HEK293T (cell line): ENCODE results near the gene ADAMTS1.
A peak's percentile ranks its signal among the peaks of the same experiment; 100 is the strongest.

Experiments
- CTCF ChIA-PET: fragments of 350-600 bp; formaldehyde crosslinking; extraction: SDS; loops from one replicate; lab custom pipeline; 2021; ENCODE audit warnings: antibody characterized with exemption, inconsistent platforms; lab: Yijun Ruan, JAX
- POLR2A ChIA-PET: fragments of 350-600 bp; formaldehyde crosslinking; extraction: SDS; loops from one replicate; lab custom pipeline; 2020; ENCODE audit warnings: antibody characterized with exemption, inconsistent platforms; lab: Yijun Ruan, JAX
- DNase-seq: peaks from one replicate; pipeline ENCODE4 v3.0.0; 2012; ENCODE audit warnings: mixed read lengths; ENCODE audit errors: extremely low spot score
- ARNT ChIP-seq: fragments of 450-650 bp; IDR thresholded peaks from 2 replicates; pipeline ENCODE4 v1.6.1; 2017; ENCODE audit warnings: mild to moderate bottlenecking
- BHLHE40 ChIP-seq: fragments of 450-650 bp; IDR thresholded peaks from 2 replicates; pipeline ENCODE4 v1.6.1; 2016; ENCODE audit warnings: mild to moderate bottlenecking, moderate library complexity, borderline replicate concordance
- CTBP1 ChIP-seq: fragments of 450-650 bp; IDR thresholded peaks from 2 replicates; pipeline ENCODE4 v1.6.1; 2016; ENCODE audit warnings: borderline replicate concordance
- ELF4 ChIP-seq: fragments of 450-650 bp; IDR thresholded peaks from 2 replicates; pipeline ENCODE4 v1.6.1; 2017; ENCODE audit warnings: antibody characterized with exemption
- FOXA1 ChIP-seq: fragments of 450-650 bp; IDR thresholded peaks from 2 replicates; pipeline ENCODE4 v1.6.1; 2016; ENCODE audit warnings: mild to moderate bottlenecking
- FOXK2 ChIP-seq: fragments of 450-650 bp; IDR thresholded peaks from 2 replicates; pipeline ENCODE4 v1.6.1; 2016; ENCODE audit warnings: mild to moderate bottlenecking
- FOXM1 ChIP-seq: fragments of 450-650 bp; IDR thresholded peaks from 2 replicates; pipeline ENCODE4 v1.6.1; 2017; ENCODE audit warnings: mild to moderate bottlenecking, borderline replicate concordance
- HDGF ChIP-seq: fragments of 450-650 bp; IDR thresholded peaks from 2 replicates; pipeline ENCODE4 v1.6.1; 2017; ENCODE audit warnings: antibody characterized with exemption, borderline replicate concordance
- L3MBTL2 ChIP-seq: fragments of 450-650 bp; conservative IDR thresholded peaks from 2 replicates; pipeline ENCODE4 v1.6.1; 2016; ENCODE audit warnings: mild to moderate bottlenecking
- LEF1 ChIP-seq: fragments of 450-650 bp; IDR thresholded peaks from 2 replicates; pipeline ENCODE4 v1.6.1; 2017; ENCODE audit warnings: mild to moderate bottlenecking, borderline replicate concordance
- NFRKB ChIP-seq: fragments of 450-650 bp; IDR thresholded peaks from 2 replicates; pipeline ENCODE4 v1.6.1; 2016; ENCODE audit warnings: mild to moderate bottlenecking, moderate library complexity
- SP1 ChIP-seq: fragments of 450-650 bp; IDR thresholded peaks from 2 replicates; pipeline ENCODE4 v1.6.1; 2017
- SUZ12 ChIP-seq: fragments of 450-650 bp; IDR thresholded peaks from 2 replicates; pipeline ENCODE4 v1.6.1; 2016; ENCODE audit warnings: mild to moderate bottlenecking
- TARDBP ChIP-seq: fragments of 450-650 bp; IDR thresholded peaks from 2 replicates; pipeline ENCODE4 v1.6.1; 2016
- ZNF384 ChIP-seq: fragments of 450-650 bp; IDR thresholded peaks from 2 replicates; pipeline ENCODE4 v1.6.1; 2016
- TF ChIP-seq, protein P1 (sequence below): fragments of 450-650 bp; IDR thresholded peaks from 2 replicates; pipeline ENCODE4 v1.6.1; 2016

The ADAMTS1 gene

GRCh38 chr21:26801498-26801897 lies 43.7 kb downstream of the ADAMTS1 start:
- peak; percentile 25 for DNase-seq

GRCh38 chr21:26800970-26801431 lies 44.2 kb downstream of the ADAMTS1 start:
- no peak for DNase-seq
- POLR2A ChIA-PET = interaction anchor here (1.0 kb wide), 1 partner anchor 43 kb away, joined by 4 read pairs; no protein-coding TSS in a partner anchor
- CTCF ChIA-PET = no interaction called here
- no peak for TF ChIP-seq ARNT
- TF ChIP-seq LEF1 = no peak
- TF ChIP-seq ZNF384 = no peak
- no peak for TF ChIP-seq CTBP1
- no peak for TF ChIP-seq FOXA1
- TF ChIP-seq HDGF = no peak
- TF ChIP-seq FOXK2 = no peak
- no peak for TF ChIP-seq L3MBTL2
- TF ChIP-seq SUZ12 = no peak
- TF ChIP-seq, protein P1, sequence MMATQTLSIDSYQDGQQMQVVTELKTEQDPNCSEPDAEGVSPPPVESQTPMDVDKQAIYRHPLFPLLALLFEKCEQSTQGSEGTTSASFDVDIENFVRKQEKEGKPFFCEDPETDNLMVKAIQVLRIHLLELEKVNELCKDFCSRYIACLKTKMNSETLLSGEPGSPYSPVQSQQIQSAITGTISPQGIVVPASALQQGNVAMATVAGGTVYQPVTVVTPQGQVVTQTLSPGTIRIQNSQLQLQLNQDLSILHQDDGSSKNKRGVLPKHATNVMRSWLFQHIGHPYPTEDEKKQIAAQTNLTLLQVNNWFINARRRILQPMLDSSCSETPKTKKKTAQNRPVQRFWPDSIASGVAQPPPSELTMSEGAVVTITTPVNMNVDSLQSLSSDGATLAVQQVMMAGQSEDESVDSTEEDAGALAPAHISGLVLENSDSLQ = no peak
- TF ChIP-seq SP1 = no peak
- TF ChIP-seq TARDBP = no peak
- TF ChIP-seq ELF4 = no peak
- no peak for TF ChIP-seq BHLHE40
- no peak for TF ChIP-seq NFRKB

More at GRCh38 chr21:26801498-26801897, 43.7 kb downstream of the ADAMTS1 start:
- ChIA-PET CTCF (no interaction called here), POLR2A (interaction anchor here (1.0 kb wide), 1 partner anchor 43 kb away, joined by 4 read pairs; no protein-coding TSS in a partner anchor)
- TF ChIP-seq FOXK2 = no peak
- TF ChIP-seq, protein P1 = peak; percentile 39; the same call in 1 of the 2 replicates
- no peak for TF ChIP-seq FOXM1
- no peak for TF ChIP-seq BHLHE40
- TF ChIP-seq LEF1 = no peak
- no peak for TF ChIP-seq ARNT
- TF ChIP-seq ZNF384 = no peak

DNA sequence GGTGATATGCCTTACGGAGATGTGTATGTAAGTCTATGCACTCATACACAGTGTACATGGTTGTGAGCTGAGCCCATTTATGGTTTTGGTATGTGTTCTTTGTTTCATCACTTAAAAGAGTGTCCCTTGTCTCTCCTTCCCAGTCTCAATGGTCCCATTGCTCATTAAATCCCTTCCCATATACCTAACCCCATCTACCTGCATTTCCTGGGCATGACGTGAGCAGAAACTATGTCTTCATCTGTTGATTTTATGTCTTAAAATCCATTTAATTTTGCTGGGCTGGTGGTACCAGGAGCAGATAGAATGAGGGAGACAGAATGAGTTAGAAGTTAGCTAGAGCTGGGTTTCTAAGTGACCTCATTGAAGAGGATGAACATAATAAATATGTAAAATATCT lies 44.8 kb downstream of the ADAMTS1 start:
- DNase-seq = no peak
- ChIA-PET CTCF (no interaction called here), POLR2A (no interaction called here)
- TF ChIP-seq CTBP1 = no peak
- TF ChIP-seq LEF1 = no peak
- no peak for TF ChIP-seq TARDBP
- TF ChIP-seq FOXA1 = no peak
- TF ChIP-seq SP1 = no peak
- no peak for TF ChIP-seq NFRKB
- no peak for TF ChIP-seq ZNF384
- no peak for TF ChIP-seq HDGF
- TF ChIP-seq, protein P1 = no peak
- TF ChIP-seq L3MBTL2 = no peak
- TF ChIP-seq FOXK2 = no peak
- no peak for TF ChIP-seq BHLHE40
- TF ChIP-seq FOXM1 = no peak
- TF ChIP-seq ELF4 = no peak
- TF ChIP-seq ARNT = no peak
- no peak for TF ChIP-seq SUZ12

- CTCF ChIA-PET = no interaction called here
- no peak for DNase-seq
These were observed 45.2 kb downstream of the ADAMTS1 start for GRCh38 chr21:26800001-26800400.

More at GRCh38 chr21:26800001-26800400, 45.2 kb downstream of the ADAMTS1 start:
- POLR2A ChIA-PET = no interaction called here
- TF ChIP-seq NFRKB (no peak), FOXA1 (no peak), ARNT (no peak), L3MBTL2 (no peak), CTBP1 (no peak), ZNF384 (no peak), ELF4 (no peak), TARDBP (no peak), SP1 (no peak), SUZ12 (no peak), BHLHE40 (no peak), FOXK2 (no peak), HDGF (no peak), LEF1 (no peak), FOXM1 (no peak)
- TF ChIP-seq, protein P1 = no peak
